Measurements from ENCODE around the gene ST3GAL4.
"Not testable (repeated sequence)": the region's sequence is repeated elsewhere in the genome, so short reads cannot be mapped to it uniquely, and the experiment has no call there.

ST3GAL4 gene

DNA sequence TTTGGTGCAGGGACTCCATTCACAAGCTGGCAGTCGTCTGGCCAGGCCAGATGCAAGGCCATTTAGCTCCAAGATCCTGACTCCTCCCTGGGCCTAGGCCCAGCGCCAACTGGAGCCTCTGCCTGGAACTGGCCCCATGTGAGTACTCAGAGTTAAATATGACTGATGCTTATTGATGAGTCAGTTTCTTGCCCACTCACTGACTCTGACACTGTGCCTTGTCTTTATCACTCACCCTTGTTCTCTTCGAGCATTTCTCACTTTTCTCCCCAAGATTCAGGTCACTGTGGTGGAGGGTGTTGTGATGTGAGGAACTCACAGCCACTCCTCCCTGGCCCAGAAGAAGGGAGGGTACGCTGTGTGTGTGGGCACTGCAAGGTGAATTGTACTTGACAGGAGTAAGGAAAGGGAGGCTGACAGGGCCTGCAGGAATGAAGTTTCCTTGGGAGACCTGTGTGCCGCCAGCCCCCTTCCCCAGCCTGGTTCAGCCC, 23.2 kb upstream of the ST3GAL4 start:
- DNase-seq, result peak; percentile 93

DNA sequence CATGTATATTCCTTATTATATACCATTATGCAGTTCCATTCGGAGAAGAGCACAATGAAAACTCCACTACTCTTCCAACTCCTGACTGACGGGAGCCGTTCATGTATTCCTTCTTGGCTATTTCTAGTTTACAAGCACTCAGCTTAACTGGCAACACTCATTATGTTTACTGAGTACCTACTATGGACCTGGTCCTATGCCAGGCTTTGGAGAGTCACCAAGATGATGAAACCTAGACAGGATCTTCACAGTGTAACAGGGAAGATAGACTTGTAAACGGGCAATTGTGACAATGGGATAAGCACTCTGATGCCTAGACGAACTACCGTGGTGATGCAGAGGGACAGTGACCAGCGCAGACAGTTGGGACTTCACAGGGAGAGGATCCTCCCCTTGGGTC, 22.3 kb upstream of the ST3GAL4 start:
- DNase-seq, result no peak

DNA sequence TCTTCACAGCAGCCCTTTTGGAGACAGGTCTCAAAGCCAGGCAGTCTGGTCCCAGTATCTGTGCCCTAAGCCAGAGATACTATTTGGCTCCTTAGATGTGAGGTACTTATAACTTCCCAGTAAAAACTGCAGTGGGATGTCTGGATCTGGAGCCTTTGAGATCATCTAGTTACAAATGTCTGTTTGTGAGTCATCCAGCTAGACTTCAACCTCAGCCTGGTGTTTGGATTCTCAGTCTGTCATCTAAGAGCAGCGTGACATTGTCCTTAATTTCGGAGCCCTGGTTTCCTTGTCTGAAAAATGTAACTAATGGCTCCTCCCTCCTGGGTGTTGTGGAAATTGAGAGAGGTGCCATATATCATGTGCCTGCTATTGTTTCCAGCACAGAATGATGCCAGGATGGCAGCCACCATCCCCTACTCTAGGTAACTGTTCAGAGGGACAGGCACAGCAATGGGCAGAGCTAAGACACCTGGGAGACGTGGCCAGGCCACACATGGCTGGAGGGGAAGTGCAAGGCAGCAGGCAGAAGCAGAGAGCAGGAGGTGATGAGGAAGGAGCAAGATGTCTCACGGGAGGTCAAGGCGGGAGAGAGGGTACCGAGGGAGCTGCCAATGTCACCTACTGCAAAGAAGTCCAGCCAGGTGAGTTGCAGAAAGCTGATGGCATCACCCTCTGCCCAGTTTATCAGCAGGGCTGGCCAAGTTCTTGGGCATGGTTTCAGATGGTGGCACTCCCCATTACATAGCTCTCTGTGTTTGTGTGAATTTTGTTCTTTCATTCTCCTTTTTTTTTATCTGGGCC, 20.6 kb upstream of the ST3GAL4 start:
- no peak for DNase-seq

DNA sequence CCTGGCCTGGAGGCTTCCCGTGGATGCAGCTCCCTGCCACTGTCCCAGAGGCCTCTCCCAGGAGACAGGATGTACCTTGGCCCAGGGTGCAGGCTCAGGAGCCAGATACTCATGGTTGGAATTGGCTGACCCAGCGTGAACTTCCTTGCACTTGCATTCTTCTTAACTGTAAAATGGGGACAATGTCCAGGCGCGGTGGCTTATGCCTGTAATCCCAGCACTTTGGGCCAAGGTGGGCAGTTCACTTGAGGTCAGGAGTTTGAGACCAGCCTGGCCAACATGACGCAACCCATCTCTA, 20.1 kb upstream of the ST3GAL4 start:
- DNase-seq, result no peak

DNA sequence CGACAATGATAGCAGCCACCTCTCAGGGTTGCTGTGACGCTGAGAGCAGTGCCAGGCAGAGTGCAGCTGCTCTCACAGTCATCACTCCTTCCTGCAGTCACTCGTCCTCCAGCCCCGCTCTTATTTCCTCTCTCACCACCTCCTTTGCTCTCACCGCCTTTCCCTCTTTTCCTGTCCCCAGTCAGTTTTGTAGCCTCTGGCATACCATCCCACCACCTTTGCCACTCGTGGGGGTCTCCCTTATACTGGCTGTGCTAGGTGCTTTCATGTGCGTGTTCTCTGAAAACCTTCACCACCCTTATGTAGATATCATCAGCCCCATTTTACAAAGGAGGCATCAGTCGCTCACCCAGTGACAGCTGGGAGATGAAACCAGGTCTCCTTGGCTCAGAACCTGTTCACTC, 19.3 kb upstream of the ST3GAL4 start:
- DNase-seq, result no peak

DNA sequence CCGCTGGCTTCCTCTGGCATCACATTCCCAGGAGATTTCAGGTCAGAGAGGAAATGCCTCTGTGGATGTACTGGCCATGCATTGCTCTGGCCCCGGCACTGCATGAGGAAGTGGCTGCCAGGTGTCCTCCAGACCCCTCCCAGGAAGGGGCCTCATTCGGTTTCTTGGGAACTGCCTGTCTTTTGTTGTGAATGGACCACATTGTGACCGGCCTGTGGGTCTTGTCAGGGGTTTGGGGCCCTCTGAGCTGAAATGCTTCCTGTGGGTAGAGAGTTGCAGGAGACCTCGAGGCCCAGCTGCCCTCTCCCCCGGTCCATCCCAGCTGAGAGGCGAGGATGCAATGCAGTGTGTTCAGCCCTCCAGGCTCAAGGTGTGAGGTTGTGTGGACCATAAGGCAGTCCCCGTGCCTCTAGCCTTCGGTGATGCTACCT, 18.8 kb upstream of the ST3GAL4 start:
- DNase-seq, result no peak

DNA sequence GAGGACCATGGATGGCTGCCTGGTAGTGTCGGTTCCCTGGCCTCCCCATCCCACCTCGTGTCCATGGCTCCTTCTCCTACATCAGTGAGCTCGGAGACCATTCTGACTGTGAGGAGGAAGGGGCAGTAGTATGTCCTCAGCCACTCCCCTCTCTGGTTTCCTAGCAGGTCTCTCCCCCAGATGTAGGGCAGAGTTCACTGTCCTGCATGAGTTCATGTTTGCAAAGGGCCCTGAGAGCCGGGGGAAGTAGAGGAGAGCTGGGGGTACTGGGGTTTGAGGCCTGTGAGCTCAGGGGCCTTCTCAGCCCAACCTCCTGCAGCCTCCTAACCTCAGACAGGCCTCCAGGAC, 18.4 kb upstream of the ST3GAL4 start:
- DNase-seq, result no peak

DNA sequence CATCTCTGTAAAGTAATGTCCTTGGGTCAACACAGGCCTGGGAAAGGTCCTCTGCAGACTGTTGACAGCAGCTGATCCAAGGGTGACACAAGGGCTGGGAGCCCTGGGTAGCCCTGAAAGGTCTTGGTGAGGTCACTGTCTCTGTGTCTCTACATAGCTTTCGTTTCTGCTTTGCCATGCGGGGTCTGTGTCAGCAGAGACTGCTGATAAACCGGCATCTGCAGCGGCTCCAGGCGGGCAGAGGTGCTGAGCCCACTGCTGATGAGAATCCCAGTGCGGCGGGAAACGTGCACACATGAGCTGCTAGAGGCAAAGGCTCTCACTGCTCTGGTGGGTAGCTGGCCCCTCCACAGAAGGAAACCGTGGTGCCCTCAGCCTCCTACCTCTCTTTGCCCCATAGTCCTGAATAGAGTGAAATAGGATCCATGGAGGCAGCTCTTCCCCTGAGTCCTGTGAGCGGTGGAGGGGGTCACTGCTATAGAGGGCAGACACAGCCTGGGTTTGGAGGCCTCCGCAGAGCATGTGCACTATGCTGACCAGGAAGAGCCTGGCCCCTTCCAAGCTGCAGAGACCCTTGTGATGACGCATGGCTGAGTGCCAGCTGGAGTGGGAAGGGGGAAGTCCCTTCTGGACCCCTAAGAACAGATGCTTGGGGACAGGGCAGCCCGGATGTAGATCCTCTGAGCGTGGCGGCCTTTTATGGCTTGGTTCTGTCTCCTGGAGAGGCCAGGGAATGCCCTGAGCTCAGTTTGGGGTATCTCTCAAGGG, 17.8 kb upstream of the ST3GAL4 start:
- DNase-seq, result no peak

DNA sequence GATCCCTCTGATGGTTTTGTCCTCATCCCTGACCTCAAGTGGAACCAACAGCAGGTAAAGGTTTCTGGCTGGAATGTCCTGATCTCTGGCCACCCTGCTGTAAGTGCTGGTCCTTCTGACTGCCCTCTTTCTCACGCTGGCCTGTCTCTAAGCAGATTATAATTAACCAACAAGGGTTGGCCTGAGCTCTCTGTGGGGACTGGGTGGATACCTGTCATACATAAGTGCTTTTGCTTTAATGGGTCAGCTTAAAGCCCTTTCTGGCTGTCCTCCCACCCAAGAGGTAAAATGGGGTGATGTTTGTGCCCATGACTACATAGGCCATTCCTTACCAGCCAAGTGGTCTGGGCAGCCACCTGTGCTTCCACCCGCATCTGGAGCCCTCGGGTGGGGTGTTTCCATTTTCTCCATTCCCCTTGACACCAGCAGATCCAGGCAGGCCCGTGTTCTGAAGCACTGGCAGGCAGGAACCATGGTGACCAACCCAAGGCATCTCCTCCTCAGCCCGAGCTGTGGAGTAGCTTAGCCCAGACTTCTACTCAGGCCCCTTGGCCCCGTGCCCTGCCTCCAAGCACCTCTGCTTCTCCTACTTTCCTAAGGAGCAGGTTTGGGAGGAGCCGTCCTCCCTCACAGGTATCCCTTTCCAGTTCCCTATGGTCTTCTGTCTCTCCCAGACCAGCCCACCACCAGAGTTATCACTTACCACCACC, 17.0 kb upstream of the ST3GAL4 start:
- DNase-seq, result no peak

DNA sequence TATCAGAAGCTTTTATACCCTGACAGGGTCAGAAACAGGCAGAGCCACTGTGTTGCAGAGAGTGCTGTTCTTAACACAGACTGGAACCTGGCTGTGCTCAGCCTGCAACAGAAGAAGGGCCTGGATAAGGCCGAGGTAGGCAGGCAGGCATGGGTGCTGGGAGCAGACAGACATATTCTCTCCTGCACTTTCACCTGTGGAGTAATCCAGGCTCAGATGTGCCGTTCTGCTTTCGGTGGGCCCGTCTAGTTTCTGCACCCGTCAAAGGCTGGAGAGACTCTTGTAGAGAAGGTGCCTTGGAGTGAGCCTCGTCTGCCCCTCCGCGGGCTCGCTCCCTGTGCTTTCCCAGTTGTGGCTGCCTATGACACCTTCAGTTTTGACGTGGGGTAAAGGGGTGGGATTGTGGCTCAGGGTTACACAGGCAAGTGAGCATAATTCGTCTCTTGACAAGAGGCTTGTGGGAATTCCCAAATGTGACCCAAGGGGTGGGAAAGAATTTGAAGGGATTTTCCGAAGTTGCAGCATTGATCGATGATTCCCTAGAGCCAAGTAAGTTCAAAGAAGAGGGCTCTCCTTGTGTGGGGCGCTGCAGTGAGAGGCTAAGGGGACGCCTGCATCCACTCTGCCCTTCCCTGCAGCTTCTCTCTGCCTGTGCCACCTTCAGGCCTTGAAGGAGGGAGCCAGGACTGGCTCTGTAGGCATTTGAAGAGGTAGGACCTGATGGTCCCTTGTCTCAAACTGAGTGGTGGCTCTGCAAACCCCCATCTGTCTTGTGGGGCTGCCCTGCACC, 16.2 kb upstream of the ST3GAL4 start:
- no peak for DNase-seq

DNA sequence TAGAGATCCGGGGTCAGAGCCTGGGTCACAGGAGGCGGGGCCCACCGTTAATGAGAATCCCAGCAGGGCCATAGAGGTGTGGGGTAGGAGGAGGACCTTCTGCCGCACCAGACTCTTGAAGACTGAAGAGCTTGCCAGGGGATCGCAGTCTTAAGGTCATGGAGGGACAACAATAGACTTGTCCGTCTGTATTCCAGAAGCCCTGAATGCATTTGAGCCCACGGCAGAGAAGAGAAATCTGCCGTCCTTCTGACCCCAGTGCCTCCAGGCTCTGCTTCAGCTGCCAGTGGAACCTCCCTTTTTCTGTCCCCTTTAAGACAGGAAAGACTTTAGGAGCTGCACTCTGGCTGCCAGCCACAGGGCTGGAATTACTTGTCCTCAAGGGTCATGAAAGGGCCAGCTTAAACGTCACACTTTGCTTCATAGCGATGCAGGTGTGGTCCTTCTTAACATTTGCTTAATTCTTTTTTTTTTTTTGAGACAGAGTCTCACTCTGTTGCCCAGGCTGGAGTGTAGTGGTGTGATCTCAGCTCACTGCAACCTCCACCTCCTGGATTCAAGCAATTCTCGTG, 15.5 kb upstream of the ST3GAL4 start:
- no peak for DNase-seq

DNA sequence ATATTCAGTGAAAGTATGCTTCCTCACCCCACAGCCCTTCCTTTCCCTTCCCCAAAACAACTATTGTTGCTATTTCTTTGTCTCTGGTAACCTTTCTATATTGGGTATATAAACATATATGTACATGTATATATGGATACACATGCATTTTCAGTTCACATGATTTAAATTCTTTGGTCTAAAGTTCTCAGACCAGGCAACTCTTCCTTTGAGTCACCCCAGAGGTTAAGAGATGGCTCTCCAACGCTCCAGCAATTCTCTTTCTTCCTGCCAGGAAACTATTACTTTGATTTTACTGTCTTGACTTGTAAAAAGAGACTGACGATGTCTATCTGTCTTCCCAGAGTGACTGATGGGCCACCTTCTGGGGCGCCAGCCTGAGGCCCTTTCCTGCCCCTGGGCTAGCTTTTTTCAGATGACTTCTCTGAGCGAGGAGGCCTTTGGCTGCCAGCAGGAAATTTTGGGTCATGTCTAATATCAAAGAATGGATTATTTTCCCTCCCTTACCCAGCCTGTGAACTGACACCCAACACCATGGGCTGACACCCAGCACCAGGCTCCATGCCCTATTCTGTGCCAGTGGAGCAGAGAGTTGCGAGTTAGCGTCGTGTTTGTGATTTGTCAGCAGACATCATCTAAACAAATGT, 14.4 kb upstream of the ST3GAL4 start:
- no peak for DNase-seq

DNA sequence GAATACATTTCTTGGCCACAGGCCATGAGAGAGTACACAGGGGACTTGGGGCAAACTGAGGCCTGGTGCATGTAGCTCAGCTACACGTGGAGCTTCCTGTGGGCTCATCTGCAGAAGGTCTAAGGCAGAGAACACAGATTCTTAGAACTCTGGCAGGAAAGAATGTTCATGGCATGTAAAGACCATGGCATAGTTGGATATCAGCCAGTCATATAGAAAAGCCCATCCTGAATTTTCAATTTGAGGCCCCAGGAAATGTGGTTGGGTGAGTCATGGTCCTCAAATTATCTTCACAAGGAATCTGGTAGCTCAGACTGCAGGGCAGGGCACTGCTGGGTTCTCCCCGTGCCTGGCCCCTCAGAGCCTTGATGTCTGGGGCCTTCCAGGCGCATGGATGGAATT, 13.7 kb upstream of the ST3GAL4 start:
- peak; percentile 83 for DNase-seq

DNA sequence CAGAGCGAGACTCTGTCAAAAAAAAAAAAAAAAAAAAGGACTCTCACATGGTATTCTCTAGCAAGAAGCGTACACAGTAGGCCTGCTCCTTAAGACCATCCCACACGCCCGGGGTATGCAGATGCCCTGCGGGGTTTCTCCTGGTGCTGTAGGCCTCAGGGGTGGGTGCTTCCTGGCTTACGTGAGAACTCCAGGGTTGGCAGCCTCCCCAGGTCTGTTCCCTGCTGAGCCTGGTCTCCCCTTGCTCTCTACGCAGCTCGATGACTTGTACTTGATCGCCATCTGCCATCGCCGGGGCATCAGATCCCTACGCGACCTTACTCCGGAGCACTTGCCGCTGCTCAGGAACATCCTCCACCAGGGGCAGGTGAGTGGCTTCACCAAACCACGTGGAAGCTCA, 12.4 kb upstream of the ST3GAL4 start:
- no peak for DNase-seq

DNA sequence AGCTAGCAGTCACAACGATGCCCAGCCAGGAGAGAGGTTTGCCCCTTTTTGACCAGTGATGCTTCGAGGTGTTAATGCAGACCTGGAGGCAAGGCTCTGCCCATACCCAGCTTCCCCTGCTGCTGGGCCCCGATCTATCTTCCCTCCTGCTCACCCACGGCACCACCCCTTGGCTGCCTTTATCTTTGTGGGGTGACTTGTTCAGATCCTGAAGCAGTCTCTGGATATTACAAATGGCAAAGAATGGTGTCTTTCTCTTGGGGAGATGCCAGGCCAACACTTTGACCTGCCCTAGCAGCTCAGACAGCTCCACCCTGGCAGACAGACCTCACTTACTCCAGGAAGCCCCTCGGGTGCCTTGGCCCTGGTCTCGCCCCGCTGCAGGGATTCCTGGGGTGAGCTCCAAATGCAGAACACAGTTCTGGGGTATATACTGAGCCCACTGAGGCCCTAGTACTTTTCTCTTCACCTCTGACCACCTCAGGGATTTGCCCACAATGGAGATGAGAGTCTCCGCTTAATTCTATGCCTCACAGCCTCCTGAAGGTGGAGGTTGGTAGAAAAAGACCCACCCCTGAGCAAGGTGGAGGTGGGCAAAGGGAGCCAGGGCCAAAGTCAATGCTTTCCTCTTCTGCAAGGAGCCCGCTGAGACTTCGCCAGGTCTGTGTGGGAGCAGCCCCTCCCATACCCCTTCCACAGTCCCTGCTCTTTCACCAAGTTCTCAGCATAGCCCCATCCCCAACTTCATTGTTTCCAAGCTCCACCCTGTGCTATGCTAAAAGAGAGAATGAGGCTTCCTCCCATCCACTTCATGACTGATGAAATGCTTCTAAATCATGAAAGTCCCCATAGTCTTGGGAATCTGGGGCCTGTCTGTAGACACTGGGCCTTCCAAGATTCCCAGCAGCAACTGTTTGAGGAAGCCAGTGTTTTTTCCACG, 11.1 kb upstream of the ST3GAL4 start:
- no peak for DNase-seq

DNA sequence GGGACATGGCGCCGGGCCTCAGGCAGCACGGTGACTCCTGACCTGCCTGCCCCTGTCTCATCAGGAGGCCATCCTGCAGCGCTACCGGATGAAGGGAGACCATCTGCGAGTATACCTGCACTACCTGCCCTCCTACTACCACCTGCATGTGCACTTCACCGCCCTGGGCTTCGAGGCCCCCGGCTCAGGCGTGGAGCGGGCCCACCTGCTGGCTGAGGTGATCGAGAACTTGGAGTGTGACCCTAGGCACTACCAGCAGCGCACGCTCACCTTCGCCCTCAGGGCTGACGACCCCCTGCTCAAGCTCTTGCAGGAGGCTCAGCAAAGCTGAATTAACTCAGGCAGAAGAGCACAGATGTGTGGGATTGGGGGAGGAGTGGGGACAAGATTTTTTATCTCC, 10.2 kb upstream of the ST3GAL4 start:
- DNase-seq, result no peak

DNA sequence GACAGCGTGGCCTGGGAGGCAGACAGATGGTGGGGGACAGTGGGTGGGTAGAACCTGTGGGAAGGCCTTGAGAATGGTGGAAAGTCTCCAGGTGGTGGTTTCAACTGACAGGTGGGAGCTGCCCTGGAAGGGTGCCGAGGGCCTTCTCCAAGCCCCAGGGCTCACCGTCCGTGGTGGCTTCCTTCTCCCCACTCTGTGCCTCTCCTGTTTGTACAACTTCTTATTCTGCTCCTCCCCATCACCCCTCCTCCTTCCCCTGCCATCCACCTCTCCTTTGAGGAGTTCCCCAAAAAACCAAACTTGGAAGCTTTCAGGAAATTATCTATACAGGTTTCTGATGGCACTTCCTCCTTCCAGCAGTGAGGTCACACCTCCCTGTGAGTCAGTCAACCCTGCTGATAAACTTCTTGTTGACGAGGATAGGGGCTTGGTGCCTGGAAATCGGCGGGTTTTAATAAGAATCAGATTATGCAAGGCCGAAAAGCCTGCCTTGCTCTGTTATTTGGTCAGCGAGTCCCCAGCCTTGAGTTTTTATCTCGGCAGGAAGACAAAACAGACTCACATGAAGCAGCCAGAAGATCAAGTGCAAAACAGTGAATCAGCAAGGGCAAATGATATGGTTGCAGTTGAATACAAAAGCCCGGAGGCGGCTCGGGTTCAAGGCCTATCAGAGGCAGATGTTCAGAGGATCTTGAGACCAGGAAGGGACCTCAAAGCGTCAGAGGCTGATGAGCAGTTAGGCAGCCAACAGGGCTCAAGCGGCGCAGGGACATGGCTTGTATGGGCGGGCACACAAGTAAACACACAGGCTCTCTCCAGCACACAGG, 9.5 kb upstream of the ST3GAL4 start:
- DNase-seq, result no peak

DNA sequence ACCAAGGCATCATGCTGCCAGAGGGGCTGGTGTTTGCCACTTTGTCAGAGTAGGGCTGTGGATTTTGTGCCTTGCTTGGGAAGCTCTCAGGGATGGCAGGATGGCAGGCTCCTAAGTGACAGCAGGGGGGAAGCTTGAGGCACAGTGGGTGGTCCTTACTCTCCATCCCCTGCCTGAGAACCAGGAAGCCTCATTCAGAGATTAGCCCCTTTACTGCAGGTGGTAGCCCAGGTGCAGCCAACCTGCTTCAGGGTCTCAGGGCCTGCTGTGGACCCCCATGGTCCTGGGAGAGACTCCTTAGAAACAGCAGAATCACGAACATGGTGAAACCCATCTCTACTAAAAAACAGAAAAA, 8.9 kb upstream of the ST3GAL4 start:
- DNase-seq, result no peak

DNA sequence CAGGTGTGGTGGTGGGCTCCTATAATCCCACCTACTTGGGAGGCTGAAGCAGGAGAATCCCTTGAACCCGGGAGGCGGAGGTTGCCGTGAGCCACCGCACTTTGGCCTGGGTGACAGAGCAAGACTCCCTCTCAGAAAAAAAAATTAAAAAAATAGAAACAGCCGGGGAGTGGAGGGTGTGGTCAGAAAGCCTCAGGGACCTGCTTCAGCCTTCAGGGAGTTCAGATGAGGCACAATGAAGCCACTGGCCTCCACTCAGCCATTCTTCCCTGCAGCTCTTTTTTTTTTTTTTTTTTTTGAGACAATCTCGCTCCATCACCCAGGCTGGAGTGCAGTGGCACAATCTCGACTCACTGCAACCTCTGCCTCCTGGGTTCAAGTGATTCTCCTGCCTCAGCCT, 8.5 kb upstream of the ST3GAL4 start:
- not testable (repeated sequence) for DNase-seq
